Stimulated activated CD4-positive, alpha-beta T cell treated with anti-CD3 and anti-CD28 coated beads, Interleukin-1b, Interleukin-23, amount 100 ng/mL, for 1 hour (primary cell): ENCODE results near the gene LMBRD2.
"Not testable (repeated sequence)": the region's sequence is repeated elsewhere in the genome, so short reads cannot be mapped to it uniquely, and the experiment has no call there.

Source experiments
- DNase-seq, 2 donors: peaks; one replicate each; pipeline ENCODE4 v3.0.0-alpha.2; 2020; ENCODE audit warnings: low read depth in 2 of 2

The LMBRD2 gene

GRCh38 chr5:36161361-36161760, 9.7 kb upstream of the LMBRD2 start:
- DNase-seq: no peak

GRCh38 chr5:36160617-36161016, 8.9 kb upstream of the LMBRD2 start:
- DNase-seq: no peak

GRCh38 chr5:36158144-36158543, 6.5 kb upstream of the LMBRD2 start:
- no peak for DNase-seq

- DNase-seq: no peak
Observed at GRCh38 chr5:36156619-36157018, 4.9 kb upstream of the LMBRD2 start.

GRCh38 chr5:36156121-36156601, 4.5 kb upstream of the LMBRD2 start:
- DNase-seq: no peak

- DNase-seq: no peak
Observed at GRCh38 chr5:36155291-36155690, 3.6 kb upstream of the LMBRD2 start.

GRCh38 chr5:36153726-36154125, 2.0 kb upstream of the LMBRD2 start:
- no peak for DNase-seq

- DNase-seq: no peak
Observed at GRCh38 chr5:36153298-36153677, 1.6 kb upstream of the LMBRD2 start.

GRCh38 chr5:36152324-36153297, 924 bp upstream of the LMBRD2 start:
- no peak for DNase-seq

GRCh38 chr5:36150676-36151433, 832 bp downstream of the LMBRD2 start:
- peak in 1 of 2 donors; percentile 4 for DNase-seq

- no peak for DNase-seq
Observed at GRCh38 chr5:36147681-36148080, 4.0 kb downstream of the LMBRD2 start.

- no peak for DNase-seq
Observed at GRCh38 chr5:36146390-36146789, 5.3 kb downstream of the LMBRD2 start.

GRCh38 chr5:36145311-36145710, 6.4 kb downstream of the LMBRD2 start:
- DNase-seq: no peak

- no peak for DNase-seq
Observed at GRCh38 chr5:36138900-36139683, 12.6 kb downstream of the LMBRD2 start.

- DNase-seq: no peak
Observed at GRCh38 chr5:36136581-36136980, 15.1 kb downstream of the LMBRD2 start.

- DNase-seq: no peak
Observed at GRCh38 chr5:36135988-36136387, 15.7 kb downstream of the LMBRD2 start.

- not testable (repeated sequence) for DNase-seq
Observed at GRCh38 chr5:36133009-36133408, 18.7 kb downstream of the LMBRD2 start.

- DNase-seq: not testable (repeated sequence)
Observed at GRCh38 chr5:36129666-36130065, 22.0 kb downstream of the LMBRD2 start.

GRCh38 chr5:36128795-36129194, 22.9 kb downstream of the LMBRD2 start:
- DNase-seq: no peak

GRCh38 chr5:36125868-36126267, 25.8 kb downstream of the LMBRD2 start:
- no peak for DNase-seq

GRCh38 chr5:36111238-36111637, 40.4 kb downstream of the LMBRD2 start:
- DNase-seq: no peak
